Panc1 (cell line): Measurements from ENCODE around the gene TRERF1.

Experiments
- CTCF ChIP-seq: fragments of 450-650 bp; IDR thresholded peaks from 2 replicates; pipeline ENCODE4 v1.5.1; 2017; ENCODE audit warnings: mild to moderate bottlenecking
- POLR2AphosphoS5 ChIP-seq: IDR thresholded peaks from 2 replicates; pipeline ENCODE4 v1.6.1; 2012; ENCODE audit warnings: mild to moderate bottlenecking, low read depth, low read length, moderate library complexity

DNA sequence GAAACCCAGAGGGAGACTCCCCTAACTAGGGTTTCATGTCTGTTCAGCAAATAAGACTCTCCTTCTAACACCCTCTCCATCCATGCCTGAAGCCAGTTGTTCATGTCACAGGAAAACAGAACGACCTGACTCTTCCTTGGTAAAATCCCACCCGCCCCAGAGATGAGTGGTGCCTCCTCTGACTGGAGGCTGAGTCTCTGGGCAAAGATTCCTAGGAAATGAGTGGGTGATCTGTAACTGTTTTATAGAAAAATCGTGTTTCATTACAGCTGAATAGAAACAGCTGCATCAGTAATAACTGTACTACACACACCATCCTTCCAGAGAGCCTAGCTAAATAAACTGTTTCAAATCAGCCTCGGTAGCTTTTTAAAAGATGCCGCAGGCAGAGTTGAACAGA, 196.7 kb downstream of the TRERF1 start:
- no peak for TF ChIP-seq POLR2AphosphoS5
- no peak for TF ChIP-seq CTCF
